SK-N-SH treated with all-trans-retinoic acid at 6 μM for 48 hours (cell line): Measurements from ENCODE around the gene ZBTB22.
"Not testable (repeated sequence)": the region's sequence is repeated elsewhere in the genome, so short reads cannot be mapped to it uniquely, and the experiment has no call there.

ENCODE experiments used
- ATAC-seq: fragments of 200-7000 bp; cut with Tn5 transposase; 3 replicates; pipeline ENCODE4 v1.9.1; 2020; ENCODE audit warnings: mild to moderate bottlenecking, moderate library complexity
- ARNTL ChIP-seq: fragments of 450-650 bp; formaldehyde crosslinking; IDR thresholded peaks from 2 replicates; pipeline ENCODE4 v1.5.0; 2020; ENCODE audit warnings: low read depth, mild to moderate bottlenecking, moderate library complexity, borderline replicate concordance
- BACH2 ChIP-seq: fragments of 250-450 bp; sonication (Bioruptor Pico); IDR thresholded peaks from 2 replicates; pipeline ENCODE4 v1.9.0; 2021; ENCODE audit warnings: mild to moderate bottlenecking, borderline replicate concordance
- CSDC2 ChIP-seq: fragments of 250-450 bp; sonication (Bioruptor Pico); IDR thresholded peaks from 2 replicates; pipeline ENCODE4 v1.5.0; 2020; ENCODE audit warnings: mild to moderate bottlenecking, moderate library complexity
- ESRRG ChIP-seq: fragments of 250-450 bp; sonication (Bioruptor Pico); IDR thresholded peaks from 2 replicates; pipeline ENCODE4 v1.6.1; 2021; ENCODE audit warnings: mild to moderate bottlenecking
- GLIS3 ChIP-seq: fragments of 250-450 bp; sonication (Bioruptor Pico); IDR thresholded peaks from 2 replicates; pipeline ENCODE4 v1.5.0; 2020; ENCODE audit warnings: mild to moderate bottlenecking, moderate library complexity
- ISL1 ChIP-seq: fragments of 250-450 bp; sonication (Bioruptor Pico); IDR thresholded peaks from 2 replicates; pipeline ENCODE4 v2.1.2; 2022; ENCODE audit warnings: mild to moderate bottlenecking, moderate library complexity
- OSR1 ChIP-seq: fragments of 250-450 bp; sonication (Bioruptor Pico); IDR thresholded peaks from 2 replicates; pipeline ENCODE4 v1.8.0; 2022; ENCODE audit warnings: moderate library complexity, mild to moderate bottlenecking, inconsistent platforms
- PPARA ChIP-seq: fragments of 250-450 bp; sonication (Bioruptor Pico); IDR thresholded peaks from 2 replicates; pipeline ENCODE4 v1.5.0; 2020; ENCODE audit warnings: mild to moderate bottlenecking, borderline replicate concordance
- RARB ChIP-seq: fragments of 250-450 bp; sonication (Bioruptor Pico); IDR thresholded peaks from 2 replicates; pipeline ENCODE4 v1.8.0; 2021; ENCODE audit warnings: mild to moderate bottlenecking, moderate library complexity
- SNAI2 ChIP-seq: fragments of 250-450 bp; sonication (Bioruptor Pico); IDR thresholded peaks from 2 replicates; pipeline ENCODE4 v1.5.0; 2020; ENCODE audit warnings: mild to moderate bottlenecking, moderate library complexity
- TCF4 ChIP-seq: fragments of 250-450 bp; sonication (Bioruptor Pico); IDR thresholded peaks from 2 replicates; pipeline ENCODE4 v1.8.0; 2021; ENCODE audit warnings: mild to moderate bottlenecking, moderate library complexity, borderline replicate concordance
- TOX ChIP-seq: fragments of 250-450 bp; sonication (Bioruptor Pico); IDR thresholded peaks from 2 replicates; pipeline ENCODE4 v1.8.0; 2021; ENCODE audit warnings: mild to moderate bottlenecking, moderate library complexity, borderline replicate concordance
- ZFP3 ChIP-seq: fragments of 250-450 bp; sonication (Bioruptor Pico); IDR thresholded peaks from 2 replicates; pipeline ENCODE4 v1.5.0; 2020; ENCODE audit warnings: mild to moderate bottlenecking, moderate library complexity
- ZFP30 ChIP-seq: fragments of 450-650 bp; formaldehyde crosslinking; IDR thresholded peaks from 2 replicates; pipeline ENCODE4 v1.5.0; 2022; ENCODE audit warnings: mild to moderate bottlenecking, moderate library complexity
- ZNF565 ChIP-seq: fragments of 450-650 bp; formaldehyde crosslinking; conservative IDR thresholded peaks from 2 replicates; pipeline ENCODE4 v1.5.0; 2020; ENCODE audit warnings: low read depth, mild to moderate bottlenecking, moderate library complexity
- ZNF70 ChIP-seq: fragments of 450-650 bp; formaldehyde crosslinking; IDR thresholded peaks from 2 replicates; pipeline ENCODE4 v1.5.0; 2020; ENCODE audit warnings: mild to moderate bottlenecking, moderate library complexity
- ZNF8 ChIP-seq: fragments of 450-650 bp; formaldehyde crosslinking; IDR thresholded peaks from 2 replicates; pipeline ENCODE4 v1.5.0; 2020; ENCODE audit warnings: mild to moderate bottlenecking, moderate library complexity
- TF ChIP-seq, protein P1 (sequence below): fragments of 250-450 bp; sonication (Bioruptor Pico); IDR thresholded peaks from 2 replicates; pipeline ENCODE4 v1.5.0; 2020; ENCODE audit warnings: mild to moderate bottlenecking, moderate library complexity
- TF ChIP-seq, protein P2 (sequence below): fragments of 250-450 bp; sonication (Bioruptor Pico); IDR thresholded peaks from 2 replicates; pipeline ENCODE4 v1.5.1; 2020; ENCODE audit warnings: low read depth, mild to moderate bottlenecking, moderate library complexity
- TF ChIP-seq, protein P3 (sequence below): fragments of 250-450 bp; sonication (Bioruptor Pico); IDR thresholded peaks from 2 replicates; pipeline ENCODE4 v1.5.1; 2021; ENCODE audit warnings: mild to moderate bottlenecking, moderate library complexity
- TF ChIP-seq, protein P4 (sequence below): fragments of 250-450 bp; sonication (Bioruptor Pico); IDR thresholded peaks from 2 replicates; pipeline ENCODE4 v1.8.0; 2020; ENCODE audit warnings: mild to moderate bottlenecking, moderate library complexity, borderline replicate concordance
- TF ChIP-seq, protein P5 (sequence below): fragments of 250-450 bp; sonication (Bioruptor Pico); IDR thresholded peaks from 2 replicates; pipeline ENCODE4 v1.8.0; 2021; ENCODE audit warnings: low read depth, mild to moderate bottlenecking, moderate library complexity, borderline replicate concordance

The ZBTB22 gene

DNA sequence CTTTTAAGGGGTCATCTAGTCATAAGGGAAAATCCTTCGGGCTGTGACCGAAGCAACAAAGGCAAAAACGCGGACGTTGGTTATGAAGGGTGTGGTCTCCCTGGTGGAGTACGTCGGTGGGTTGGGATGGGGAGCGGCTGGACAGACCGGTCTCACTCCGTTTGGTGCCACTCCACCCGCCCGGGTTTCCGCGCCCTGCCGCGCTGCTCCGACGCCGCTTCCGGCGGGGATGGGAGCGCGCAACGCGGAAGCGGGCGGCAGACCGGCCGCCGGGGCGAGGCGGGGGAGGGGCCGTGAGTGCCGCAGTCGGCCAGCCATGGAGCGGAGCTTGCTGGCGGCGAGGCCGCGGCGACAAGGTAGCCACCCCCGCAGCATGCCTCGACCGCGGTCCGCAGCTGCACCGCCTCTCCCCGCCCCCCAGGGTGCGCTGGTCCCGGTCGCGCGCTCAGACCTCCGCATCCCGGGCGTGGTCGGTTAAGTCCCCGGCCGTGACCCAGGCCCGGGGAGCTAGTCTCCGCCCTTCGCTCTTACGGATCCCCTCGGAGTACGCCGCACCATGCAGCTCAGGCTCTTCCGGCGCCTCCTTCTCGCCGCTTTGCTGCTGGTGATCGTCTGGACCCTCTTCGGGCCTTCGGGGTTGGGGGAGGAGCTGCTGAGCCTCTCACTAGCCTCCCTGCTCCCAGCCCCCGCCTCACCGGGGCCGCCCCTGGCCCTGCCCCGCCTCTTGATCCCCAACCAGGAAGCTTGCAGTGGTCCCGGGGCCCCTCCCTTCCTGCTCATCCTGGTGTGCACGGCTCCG is 40.5 kb downstream of the ZBTB22 start, which contains the start of gene B3GALT4 (continued):
- peak; percentile 67 for TF ChIP-seq TOX (CRISPR knock-in tag)

DNA sequence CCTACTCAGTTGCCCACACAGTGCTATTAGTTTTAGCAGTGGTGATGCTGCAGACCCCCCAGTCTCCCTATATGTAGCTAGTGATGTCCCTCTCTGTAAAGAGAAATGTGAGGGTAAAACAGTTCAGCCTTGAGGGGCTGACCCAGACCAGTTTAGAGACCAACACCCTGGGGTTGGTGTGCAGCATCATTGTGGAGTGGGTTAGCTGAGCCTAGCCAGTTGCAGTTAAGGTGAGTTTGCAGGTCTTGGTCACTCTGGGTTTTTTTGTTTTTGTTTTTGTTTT is 41.0 kb downstream of the ZBTB22 start:
- no peak for TF ChIP-seq ISL1 (CRISPR knock-in tag)
- no peak for TF ChIP-seq ARNTL
- no peak for TF ChIP-seq GLIS3
- no peak for TF ChIP-seq ZFP3 (CRISPR knock-in tag)
- TF ChIP-seq PPARA (CRISPR knock-in tag), result no peak
- TF ChIP-seq, protein P1, sequence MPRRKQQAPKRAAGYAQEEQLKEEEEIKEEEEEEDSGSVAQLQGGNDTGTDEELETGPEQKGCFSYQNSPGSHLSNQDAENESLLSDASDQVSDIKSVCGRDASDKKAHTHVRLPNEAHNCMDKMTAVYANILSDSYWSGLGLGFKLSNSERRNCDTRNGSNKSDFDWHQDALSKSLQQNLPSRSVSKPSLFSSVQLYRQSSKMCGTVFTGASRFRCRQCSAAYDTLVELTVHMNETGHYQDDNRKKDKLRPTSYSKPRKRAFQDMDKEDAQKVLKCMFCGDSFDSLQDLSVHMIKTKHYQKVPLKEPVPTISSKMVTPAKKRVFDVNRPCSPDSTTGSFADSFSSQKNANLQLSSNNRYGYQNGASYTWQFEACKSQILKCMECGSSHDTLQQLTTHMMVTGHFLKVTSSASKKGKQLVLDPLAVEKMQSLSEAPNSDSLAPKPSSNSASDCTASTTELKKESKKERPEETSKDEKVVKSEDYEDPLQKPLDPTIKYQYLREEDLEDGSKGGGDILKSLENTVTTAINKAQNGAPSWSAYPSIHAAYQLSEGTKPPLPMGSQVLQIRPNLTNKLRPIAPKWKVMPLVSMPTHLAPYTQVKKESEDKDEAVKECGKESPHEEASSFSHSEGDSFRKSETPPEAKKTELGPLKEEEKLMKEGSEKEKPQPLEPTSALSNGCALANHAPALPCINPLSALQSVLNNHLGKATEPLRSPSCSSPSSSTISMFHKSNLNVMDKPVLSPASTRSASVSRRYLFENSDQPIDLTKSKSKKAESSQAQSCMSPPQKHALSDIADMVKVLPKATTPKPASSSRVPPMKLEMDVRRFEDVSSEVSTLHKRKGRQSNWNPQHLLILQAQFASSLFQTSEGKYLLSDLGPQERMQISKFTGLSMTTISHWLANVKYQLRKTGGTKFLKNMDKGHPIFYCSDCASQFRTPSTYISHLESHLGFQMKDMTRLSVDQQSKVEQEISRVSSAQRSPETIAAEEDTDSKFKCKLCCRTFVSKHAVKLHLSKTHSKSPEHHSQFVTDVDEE (CRISPR knock-in tag), result no peak
- no peak for TF ChIP-seq ZNF70 (CRISPR knock-in tag)
- TF ChIP-seq, protein P2, sequence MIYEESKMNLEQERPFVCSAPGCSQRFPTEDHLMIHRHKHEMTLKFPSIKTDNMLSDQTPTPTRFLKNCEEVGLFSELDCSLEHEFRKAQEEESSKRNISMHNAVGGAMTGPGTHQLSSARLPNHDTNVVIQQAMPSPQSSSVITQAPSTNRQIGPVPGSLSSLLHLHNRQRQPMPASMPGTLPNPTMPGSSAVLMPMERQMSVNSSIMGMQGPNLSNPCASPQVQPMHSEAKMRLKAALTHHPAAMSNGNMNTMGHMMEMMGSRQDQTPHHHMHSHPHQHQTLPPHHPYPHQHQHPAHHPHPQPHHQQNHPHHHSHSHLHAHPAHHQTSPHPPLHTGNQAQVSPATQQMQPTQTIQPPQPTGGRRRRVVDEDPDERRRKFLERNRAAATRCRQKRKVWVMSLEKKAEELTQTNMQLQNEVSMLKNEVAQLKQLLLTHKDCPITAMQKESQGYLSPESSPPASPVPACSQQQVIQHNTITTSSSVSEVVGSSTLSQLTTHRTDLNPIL (CRISPR knock-in tag), result no peak
- no peak for TF ChIP-seq ZNF565 (CRISPR knock-in tag)
- TF ChIP-seq CSDC2 (CRISPR knock-in tag), result no peak
- no peak for TF ChIP-seq RARB
- TF ChIP-seq, protein P3, sequence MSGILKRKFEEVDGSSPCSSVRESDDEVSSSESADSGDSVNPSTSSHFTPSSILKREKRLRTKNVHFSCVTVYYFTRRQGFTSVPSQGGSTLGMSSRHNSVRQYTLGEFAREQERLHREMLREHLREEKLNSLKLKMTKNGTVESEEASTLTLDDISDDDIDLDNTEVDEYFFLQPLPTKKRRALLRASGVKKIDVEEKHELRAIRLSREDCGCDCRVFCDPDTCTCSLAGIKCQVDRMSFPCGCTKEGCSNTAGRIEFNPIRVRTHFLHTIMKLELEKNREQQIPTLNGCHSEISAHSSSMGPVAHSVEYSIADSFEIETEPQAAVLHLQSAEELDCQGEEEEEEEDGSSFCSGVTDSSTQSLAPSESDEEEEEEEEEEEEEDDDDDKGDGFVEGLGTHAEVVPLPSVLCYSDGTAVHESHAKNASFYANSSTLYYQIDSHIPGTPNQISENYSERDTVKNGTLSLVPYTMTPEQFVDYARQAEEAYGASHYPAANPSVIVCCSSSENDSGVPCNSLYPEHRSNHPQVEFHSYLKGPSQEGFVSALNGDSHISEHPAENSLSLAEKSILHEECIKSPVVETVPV (CRISPR knock-in tag), result no peak
- TF ChIP-seq, protein P4, sequence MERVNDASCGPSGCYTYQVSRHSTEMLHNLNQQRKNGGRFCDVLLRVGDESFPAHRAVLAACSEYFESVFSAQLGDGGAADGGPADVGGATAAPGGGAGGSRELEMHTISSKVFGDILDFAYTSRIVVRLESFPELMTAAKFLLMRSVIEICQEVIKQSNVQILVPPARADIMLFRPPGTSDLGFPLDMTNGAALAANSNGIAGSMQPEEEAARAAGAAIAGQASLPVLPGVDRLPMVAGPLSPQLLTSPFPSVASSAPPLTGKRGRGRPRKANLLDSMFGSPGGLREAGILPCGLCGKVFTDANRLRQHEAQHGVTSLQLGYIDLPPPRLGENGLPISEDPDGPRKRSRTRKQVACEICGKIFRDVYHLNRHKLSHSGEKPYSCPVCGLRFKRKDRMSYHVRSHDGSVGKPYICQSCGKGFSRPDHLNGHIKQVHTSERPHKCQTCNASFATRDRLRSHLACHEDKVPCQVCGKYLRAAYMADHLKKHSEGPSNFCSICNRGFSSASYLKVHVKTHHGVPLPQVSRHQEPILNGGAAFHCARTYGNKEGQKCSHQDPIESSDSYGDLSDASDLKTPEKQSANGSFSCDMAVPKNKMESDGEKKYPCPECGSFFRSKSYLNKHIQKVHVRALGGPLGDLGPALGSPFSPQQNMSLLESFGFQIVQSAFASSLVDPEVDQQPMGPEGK, result no peak
- no peak for TF ChIP-seq ZFP30 (CRISPR knock-in tag)
- TF ChIP-seq ESRRG (CRISPR knock-in tag), result no peak
- no peak for ATAC-seq

DNA sequence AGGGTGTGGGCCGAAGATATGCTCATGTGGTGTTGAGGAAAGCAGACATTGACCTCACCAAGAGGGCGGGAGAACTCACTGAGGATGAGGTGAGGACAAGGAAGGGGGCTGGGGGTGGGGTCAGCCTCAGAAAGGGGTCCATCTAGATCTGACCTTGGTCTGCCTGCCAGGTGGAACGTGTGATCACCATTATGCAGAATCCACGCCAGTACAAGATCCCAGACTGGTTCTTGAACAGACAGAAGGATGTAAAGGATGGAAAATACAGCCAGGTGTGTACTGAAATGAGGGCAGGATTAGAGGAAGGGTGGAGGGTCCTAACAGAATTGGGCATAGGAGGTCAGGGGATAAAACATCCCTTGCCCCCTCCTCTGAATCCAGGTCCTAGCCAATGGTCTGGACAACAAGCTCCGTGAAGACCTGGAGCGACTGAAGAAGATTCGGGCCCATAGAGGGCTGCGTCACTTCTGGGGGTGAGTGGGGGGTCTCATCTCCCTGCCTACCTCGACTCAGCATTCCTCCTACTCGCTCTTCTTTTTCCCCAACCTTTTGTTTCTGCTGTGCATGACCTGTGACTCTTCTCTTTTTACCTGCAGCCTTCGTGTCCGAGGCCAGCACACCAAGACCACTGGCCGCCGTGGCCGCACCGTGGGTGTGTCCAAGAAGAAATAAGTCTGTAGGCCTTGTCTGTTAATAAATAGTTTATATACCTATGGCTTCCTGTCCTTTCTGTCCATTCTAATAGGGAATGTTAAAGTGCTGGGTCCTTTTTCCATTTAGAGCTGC is 41.6 kb downstream of the ZBTB22 start:
- not testable (repeated sequence) for ATAC-seq

DNA sequence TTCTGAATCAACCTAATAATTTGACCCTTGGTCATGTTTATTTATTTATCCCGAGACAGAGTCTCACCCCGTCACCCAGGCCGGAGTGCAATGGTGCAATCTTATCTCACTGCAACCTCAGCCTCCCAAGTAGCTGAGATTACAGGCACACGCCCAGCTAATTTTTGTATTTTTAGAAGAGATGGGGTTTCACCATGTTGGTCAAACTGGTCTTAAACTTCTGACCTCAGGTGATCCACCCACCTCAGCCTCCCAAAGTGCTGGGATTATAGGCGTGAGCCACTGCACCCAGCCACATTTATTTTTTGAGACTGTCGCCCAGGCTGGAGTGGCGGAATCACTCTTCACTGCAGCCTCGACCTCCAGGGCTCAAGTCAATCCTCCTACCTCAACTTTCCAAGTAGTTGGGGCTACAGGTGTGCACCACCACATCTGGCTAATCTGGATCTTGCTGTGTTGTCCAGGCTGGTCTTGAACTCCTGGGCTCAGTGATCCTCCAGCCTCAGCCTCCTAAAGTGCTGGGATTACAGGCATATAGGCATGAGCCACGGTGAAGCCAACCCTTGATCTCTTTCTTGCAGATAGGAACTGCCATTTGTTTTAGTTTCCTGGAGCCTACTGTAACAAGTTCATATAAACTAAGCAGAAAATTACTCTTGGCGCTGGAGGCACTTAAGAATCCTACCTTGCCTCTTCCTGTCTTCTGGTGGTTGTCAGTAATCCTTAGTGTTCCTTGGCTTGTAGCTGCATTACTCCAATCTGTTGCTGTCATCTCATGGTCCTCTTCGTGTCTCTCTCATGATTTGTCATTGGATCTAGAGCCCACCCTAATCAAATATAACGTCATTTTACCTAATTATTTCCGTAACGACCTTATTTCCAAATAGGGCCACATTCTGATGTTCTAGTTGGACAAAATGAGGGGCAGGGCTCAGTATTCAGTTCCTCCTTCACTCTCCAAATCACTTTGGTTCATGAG is 43.3 kb downstream of the ZBTB22 start:
- TF ChIP-seq ARNTL (no peak), TCF4 (CRISPR knock-in tag) (no peak), ZNF565 (CRISPR knock-in tag) (no peak), ZNF8 (CRISPR knock-in tag) (no peak), SNAI2 (CRISPR knock-in tag) (no peak), GLIS3 (no peak), OSR1 (CRISPR knock-in tag) (no peak), ESRRG (CRISPR knock-in tag) (no peak), ZFP3 (CRISPR knock-in tag) (no peak), CSDC2 (CRISPR knock-in tag) (no peak), TOX (CRISPR knock-in tag) (no peak), ZFP30 (CRISPR knock-in tag) (no peak), ZNF70 (CRISPR knock-in tag) (no peak), RARB (no peak), PPARA (CRISPR knock-in tag) (no peak), BACH2 (CRISPR knock-in tag) (no peak)
- TF ChIP-seq, protein P5, sequence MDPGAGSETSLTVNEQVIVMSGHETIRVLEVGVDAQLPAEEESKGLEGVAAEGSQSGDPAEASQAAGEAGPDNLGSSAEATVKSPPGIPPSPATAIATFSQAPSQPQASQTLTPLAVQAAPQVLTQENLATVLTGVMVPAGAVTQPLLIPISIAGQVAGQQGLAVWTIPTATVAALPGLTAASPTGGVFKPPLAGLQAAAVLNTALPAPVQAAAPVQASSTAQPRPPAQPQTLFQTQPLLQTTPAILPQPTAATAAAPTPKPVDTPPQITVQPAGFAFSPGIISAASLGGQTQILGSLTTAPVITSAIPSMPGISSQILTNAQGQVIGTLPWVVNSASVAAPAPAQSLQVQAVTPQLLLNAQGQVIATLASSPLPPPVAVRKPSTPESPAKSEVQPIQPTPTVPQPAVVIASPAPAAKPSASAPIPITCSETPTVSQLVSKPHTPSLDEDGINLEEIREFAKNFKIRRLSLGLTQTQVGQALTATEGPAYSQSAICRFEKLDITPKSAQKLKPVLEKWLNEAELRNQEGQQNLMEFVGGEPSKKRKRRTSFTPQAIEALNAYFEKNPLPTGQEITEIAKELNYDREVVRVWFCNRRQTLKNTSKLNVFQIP (CRISPR knock-in tag), result no peak
- TF ChIP-seq, protein P4, result no peak
- ATAC-seq, result no peak
